Measurements from ENCODE around the gene RETSAT.
"Not testable (repeated sequence)": the region's sequence is repeated elsewhere in the genome, so short reads cannot be mapped to it uniquely, and the experiment has no call there.

Gene RETSAT

GRCh38 chr2:85340034-85340892 is 14.1 kb downstream of the RETSAT start:
- no peak for DNase-seq (ENCODE audit: low read depth, low spot score)
- no peak overlapping the region for H3K27ac ChIP-seq

GRCh38 chr2:85334928-85335327 is 19.4 kb downstream of the RETSAT start:
- no peak for DNase-seq (ENCODE audit: low read depth, low spot score)
- H3K27ac ChIP-seq: no peak overlapping the region

GRCh38 chr2:85333877-85334276 is 20.5 kb downstream of the RETSAT start:
- not testable (repeated sequence) for H3K27ac ChIP-seq; DNase-seq (ENCODE audit: low read depth, low spot score)

- DNase-seq (ENCODE audit: low read depth, low spot score): no peak
These were observed 23.3 kb downstream of the RETSAT start for GRCh38 chr2:85330839-85331636.

GRCh38 chr2:85329701-85330100 is 24.6 kb downstream of the RETSAT start:
- not testable (repeated sequence) for H3K27ac ChIP-seq; DNase-seq (ENCODE audit: low read depth, low spot score)

More at GRCh38 chr2:85330839-85331636, 23.3 kb downstream of the RETSAT start:
- no peak overlapping the region for H3K27ac ChIP-seq

GRCh38 chr2:85329181-85329651 is 25.1 kb downstream of the RETSAT start:
- no peak overlapping the region for H3K27ac ChIP-seq
- no peak for DNase-seq (ENCODE audit: low read depth, low spot score)

- H3K27ac ChIP-seq: peak within 1 kb of the TSS; percentile 81
- peak; percentile 33 for DNase-seq (ENCODE audit: low read depth, low spot score)
These were observed 26.3 kb downstream of the RETSAT start, which contains the start of gene TGOLN2 for GRCh38 chr2:85327822-85328617. Gene TGOLN2, minus strand, starts transcription at chr2:85327989. Its CDS starts 27 bp downstream, at chr2:85327962.

- no peak for DNase-seq (ENCODE audit: low read depth, low spot score)
These were observed 27.0 kb downstream of the RETSAT start for GRCh38 chr2:85327160-85327821.

GRCh38 chr2:85326406-85327159 is 27.7 kb downstream of the RETSAT start:
- peak overlapping the region; percentile 81 for H3K27ac ChIP-seq
- no peak for DNase-seq (ENCODE audit: low read depth, low spot score)

More at GRCh38 chr2:85327160-85327821, 27.0 kb downstream of the RETSAT start:
- peak overlapping the region; percentile 81 for H3K27ac ChIP-seq

- peak overlapping the region; percentile 59 for H3K27ac ChIP-seq
- DNase-seq (ENCODE audit: low read depth, low spot score): no peak
These were observed 28.9 kb downstream of the RETSAT start for GRCh38 chr2:85325466-85325811.

- H3K27ac ChIP-seq: peak overlapping the region; percentile 59
- DNase-seq (ENCODE audit: low read depth, low spot score): no peak
These were observed 29.5 kb downstream of the RETSAT start for GRCh38 chr2:85324639-85325465.

- H3K27ac ChIP-seq; DNase-seq (ENCODE audit: low read depth, low spot score): not testable (repeated sequence)
These were observed 30.4 kb downstream of the RETSAT start for GRCh38 chr2:85323988-85324367.

GRCh38 chr2:85323351-85323987 is 30.9 kb downstream of the RETSAT start:
- no peak overlapping the region for H3K27ac ChIP-seq

GRCh38 chr2:85319796-85320195 is 34.5 kb downstream of the RETSAT start:
- no peak overlapping the region for H3K27ac ChIP-seq
- DNase-seq (ENCODE audit: low read depth, low spot score): no peak

More at GRCh38 chr2:85323351-85323987, 30.9 kb downstream of the RETSAT start:
- DNase-seq (ENCODE audit: low read depth, low spot score): no peak

GRCh38 chr2:85318222-85319074 is 35.9 kb downstream of the RETSAT start:
- no peak for DNase-seq (ENCODE audit: low read depth, low spot score)
- peak overlapping the region; percentile 15 for H3K27ac ChIP-seq

- not testable (repeated sequence) for DNase-seq (ENCODE audit: low read depth, low spot score); H3K27ac ChIP-seq
These were observed 38.4 kb downstream of the RETSAT start for GRCh38 chr2:85315921-85316320.

- H3K27ac ChIP-seq: no peak overlapping the region
- no peak for DNase-seq (ENCODE audit: low read depth, low spot score)
These were observed 39.5 kb downstream of the RETSAT start for GRCh38 chr2:85314884-85315242.

All from epithelial cell of prostate (primary cell).